GM12874 (cell line): ENCODE data around the gene NBR1.

ENCODE experiments used
- CTCF ChIP-seq: IDR thresholded peaks from 2 replicates; pipeline ENCODE4 v1.5.1; 2011; ENCODE audit warnings: low read depth, mild to moderate bottlenecking, control low read depth, low read length, moderate library complexity; ENCODE audit not compliant: insufficient read depth

NBR1 gene

GRCh38 chr17:43134774-43135453 lies 36.1 kb upstream of the NBR1 start:
- TF ChIP-seq CTCF = no peak

DNA sequence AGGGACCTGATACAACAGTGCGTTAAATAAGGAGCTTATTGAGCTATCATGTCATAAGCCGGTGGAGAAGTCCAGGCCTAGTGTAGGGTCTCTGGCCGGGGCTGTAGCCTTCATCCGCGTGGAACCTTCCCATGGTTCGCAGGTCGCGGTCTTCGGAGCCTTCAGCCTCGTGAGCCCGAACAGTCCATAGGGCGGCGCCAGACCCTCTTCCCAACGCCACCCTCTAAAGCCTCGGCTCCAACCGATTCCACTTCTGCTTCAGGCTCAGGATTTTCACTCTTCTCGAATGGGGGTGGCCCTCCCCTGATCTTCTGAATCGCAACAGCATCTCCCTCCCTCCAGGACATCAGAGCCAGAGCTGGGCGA lies 35.6 kb upstream of the NBR1 start:
- TF ChIP-seq CTCF = no peak

DNA sequence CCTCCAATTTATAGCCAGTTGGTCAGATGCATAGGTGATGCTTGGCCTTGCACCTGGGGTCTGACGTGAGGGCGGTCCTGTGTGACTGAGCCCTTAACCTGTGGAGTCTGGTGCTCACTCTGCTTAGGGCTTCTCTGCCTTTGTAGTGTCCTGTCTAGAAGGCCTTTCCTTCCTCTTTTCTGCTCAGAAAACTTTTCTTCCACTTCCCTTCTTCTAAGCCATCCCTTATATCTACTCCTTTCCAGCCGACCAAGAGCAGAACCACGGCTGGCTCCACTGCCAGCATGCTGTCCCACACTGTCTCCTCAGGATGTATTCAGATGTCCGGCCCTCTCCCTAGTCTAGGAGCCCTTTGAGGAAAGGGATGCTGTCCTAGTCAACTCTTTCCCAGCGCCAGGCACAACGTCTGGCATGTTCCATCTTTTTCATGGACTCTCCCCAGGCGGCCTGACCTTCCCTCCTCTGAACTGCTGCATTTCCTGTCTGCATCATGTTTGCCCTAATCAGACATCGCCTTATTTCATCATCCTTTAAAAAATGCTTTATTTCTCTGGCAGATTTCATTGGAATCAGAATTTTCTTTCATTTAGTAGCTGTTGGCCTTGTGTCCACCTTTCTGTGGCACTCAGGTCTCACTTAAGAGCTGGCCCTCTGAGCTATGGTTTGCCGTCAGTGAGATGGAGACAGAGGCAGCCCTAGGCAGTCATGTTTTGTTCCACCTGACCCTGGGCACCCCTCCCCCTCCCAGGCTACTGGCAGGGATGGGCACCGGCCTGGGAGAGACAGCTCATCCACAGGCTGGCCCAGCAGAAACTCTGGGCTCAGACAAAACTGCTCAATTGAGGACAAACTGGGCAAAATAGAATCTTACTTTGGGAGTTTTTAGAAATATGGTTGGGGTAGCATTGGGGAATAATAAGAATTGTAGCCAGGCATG lies 30.4 kb upstream of the NBR1 start:
- TF ChIP-seq CTCF = no peak

- TF ChIP-seq CTCF = no peak
These were observed 28.9 kb upstream of the NBR1 start for GRCh38 chr17:43142153-43142552.

GRCh38 chr17:43143201-43143600 lies 27.8 kb upstream of the NBR1 start:
- TF ChIP-seq CTCF = no peak

DNA sequence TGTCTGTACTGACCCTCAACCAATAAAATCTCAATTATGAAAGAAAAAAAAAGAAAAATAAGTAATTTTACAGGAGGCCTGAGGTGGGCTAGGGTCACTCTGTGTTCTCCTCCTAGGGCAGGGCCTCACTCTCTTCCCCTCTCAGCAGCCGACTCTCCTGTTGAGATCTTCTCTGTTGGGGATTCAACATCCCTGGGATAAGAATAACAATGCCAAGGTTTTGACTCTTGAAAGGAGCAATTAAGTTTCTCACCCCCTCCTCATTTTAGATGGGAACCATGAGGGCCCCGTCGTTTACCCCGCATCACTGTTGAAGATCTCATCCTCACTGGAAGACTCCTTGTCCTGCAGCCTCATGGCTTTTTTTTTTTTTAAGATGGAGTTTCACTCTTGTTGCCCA lies 24.4 kb upstream of the NBR1 start:
- no peak for TF ChIP-seq CTCF

GRCh38 chr17:43151880-43152456 lies 19.0 kb upstream of the NBR1 start:
- no peak for TF ChIP-seq CTCF
